ENCODE results near the gene CTTNBP2. TPM values are rescaled to one million over a fixed set of nuclear protein-coding genes. Genes with fewer than 3 reads are reported as not detected.

The CTTNBP2 gene
- polyA plus RNA-seq, 1 of the 3 experiments (the other 2 are of a cell fraction): not detected

DNA sequence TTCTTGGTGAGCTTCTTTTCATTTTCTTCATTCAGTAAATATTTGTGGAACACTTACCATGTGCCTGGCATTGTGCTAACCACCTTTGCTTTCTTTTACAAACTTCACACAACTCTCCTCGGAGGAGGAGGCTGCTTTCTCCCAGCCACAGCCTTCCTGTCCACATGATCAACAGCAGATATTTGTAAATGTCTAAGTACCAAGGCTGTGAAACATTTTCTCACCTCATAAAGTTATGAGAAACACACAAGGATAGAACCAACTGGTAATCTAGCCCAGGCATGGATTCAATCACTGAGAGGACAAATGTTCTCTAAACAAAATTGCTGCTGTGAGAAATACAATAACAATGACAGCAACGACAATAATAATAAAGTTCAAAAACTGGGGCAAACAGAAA, 3.9 kb downstream of the CTTNBP2 start (continued):
- TF ChIP-seq, protein P1, sequence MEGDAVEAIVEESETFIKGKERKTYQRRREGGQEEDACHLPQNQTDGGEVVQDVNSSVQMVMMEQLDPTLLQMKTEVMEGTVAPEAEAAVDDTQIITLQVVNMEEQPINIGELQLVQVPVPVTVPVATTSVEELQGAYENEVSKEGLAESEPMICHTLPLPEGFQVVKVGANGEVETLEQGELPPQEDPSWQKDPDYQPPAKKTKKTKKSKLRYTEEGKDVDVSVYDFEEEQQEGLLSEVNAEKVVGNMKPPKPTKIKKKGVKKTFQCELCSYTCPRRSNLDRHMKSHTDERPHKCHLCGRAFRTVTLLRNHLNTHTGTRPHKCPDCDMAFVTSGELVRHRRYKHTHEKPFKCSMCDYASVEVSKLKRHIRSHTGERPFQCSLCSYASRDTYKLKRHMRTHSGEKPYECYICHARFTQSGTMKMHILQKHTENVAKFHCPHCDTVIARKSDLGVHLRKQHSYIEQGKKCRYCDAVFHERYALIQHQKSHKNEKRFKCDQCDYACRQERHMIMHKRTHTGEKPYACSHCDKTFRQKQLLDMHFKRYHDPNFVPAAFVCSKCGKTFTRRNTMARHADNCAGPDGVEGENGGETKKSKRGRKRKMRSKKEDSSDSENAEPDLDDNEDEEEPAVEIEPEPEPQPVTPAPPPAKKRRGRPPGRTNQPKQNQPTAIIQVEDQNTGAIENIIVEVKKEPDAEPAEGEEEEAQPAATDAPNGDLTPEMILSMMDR (IDR thresholded peaks at IDR 0.05): no peak
- TF ChIP-seq RXRA (IDR thresholded peaks at IDR 0.05; ENCODE audit: borderline replicate concordance, low read depth): no peak
- TF ChIP-seq TAF1 (IDR thresholded peaks at IDR 0.05; ENCODE audit: borderline replicate concordance, low read depth, low read length): no peak
- TF ChIP-seq RFX5 (IDR thresholded peaks at IDR 0.05; ENCODE audit: low read length): no peak
- no peak for TF ChIP-seq GABPA (IDR thresholded peaks at IDR 0.05; ENCODE audit: low read depth)

DNA sequence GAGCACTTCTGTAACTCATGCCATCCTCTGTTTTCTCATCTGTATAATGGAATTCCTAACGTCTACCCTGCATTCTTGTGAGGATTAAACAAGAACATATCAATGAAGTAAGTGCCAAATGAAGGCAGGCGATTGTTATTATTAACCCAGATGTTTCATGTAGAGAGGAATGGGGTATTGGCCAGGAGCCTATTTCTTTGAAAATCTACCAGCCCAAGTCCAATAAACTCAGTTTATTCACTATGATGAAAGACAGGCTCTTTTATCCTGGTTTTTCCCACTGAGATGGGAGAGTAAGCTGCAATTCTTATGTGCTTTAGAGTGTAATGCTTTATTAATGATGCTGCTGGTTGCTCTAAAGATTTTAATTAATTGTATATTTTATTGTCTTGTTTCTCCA, 9.6 kb downstream of the CTTNBP2 start:
- Histone ChIP-seq H4K20me1 (ENCODE audit: insufficient read depth) (no peaks in the 10 kb centered on the region), H3F3A (replicated peaks; ENCODE audit: insufficient read depth) (no peaks in the 10 kb centered on the region), H3K4me3 (ENCODE audit: low read depth in 2 of 2, low read length in 1 of 2) (no peak overlapping the region), H3K9me2 (no peaks in the 10 kb centered on the region), H3K27ac (ENCODE audit: low read depth in 2 of 2, low read length in 1 of 2) (no peak overlapping the region), H3K27me3 (ENCODE audit: insufficient read depth) (peaks cover 26% of the 10 kb centered on the region), H3K9me3 (no peaks in the 10 kb centered on the region), H2AFZ (ENCODE audit: low read depth) (no peak overlapping the region), H3K9ac (no peak overlapping the region), H3K4me1 (ENCODE audit: control insufficient read depth in 1 of 2, insufficient read depth in 2 of 2, low read depth in 1 of 2, low read length in 1 of 2) (no peaks in the 10 kb centered on the region), H3K4me2 (no peak overlapping the region), H3K36me3 (replicated peaks in 1 of 2; ENCODE audit: control insufficient read depth in 1 of 2, insufficient read depth in 2 of 2, low read length in 1 of 2) (no peaks in the 10 kb centered on the region), H3K79me2 (ENCODE audit: insufficient read depth) (no peaks in the 10 kb centered on the region)
- no peak for DNase-seq
- CTCF ChIA-PET: interaction anchor here (0.6 kb wide), 1 partner anchor 11 kb away, joined by 3 read pairs; no protein-coding TSS in a partner anchor
- POLR2A ChIA-PET: no interaction called here
- TF ChIP-seq, protein P2, sequence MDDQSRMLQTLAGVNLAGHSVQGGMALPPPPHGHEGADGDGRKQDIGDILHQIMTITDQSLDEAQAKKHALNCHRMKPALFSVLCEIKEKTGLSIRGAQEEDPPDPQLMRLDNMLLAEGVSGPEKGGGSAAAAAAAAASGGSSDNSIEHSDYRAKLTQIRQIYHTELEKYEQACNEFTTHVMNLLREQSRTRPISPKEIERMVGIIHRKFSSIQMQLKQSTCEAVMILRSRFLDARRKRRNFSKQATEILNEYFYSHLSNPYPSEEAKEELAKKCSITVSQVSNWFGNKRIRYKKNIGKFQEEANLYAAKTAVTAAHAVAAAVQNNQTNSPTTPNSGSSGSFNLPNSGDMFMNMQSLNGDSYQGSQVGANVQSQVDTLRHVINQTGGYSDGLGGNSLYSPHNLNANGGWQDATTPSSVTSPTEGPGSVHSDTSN (IDR thresholded peaks at IDR 0.05): no peak
- no peak for TF ChIP-seq NRF1 (IDR thresholded peaks at IDR 0.05; ENCODE audit: low read depth, low read length)
- no peak for TF ChIP-seq FOXM1 (IDR thresholded peaks at IDR 0.05; ENCODE audit: low read depth)
- TF ChIP-seq NFIC (IDR thresholded peaks at IDR 0.05; ENCODE audit: borderline replicate concordance): no peak
- no peak for TF ChIP-seq RXRA (IDR thresholded peaks at IDR 0.05; ENCODE audit: borderline replicate concordance, low read depth)
- no peak for TF ChIP-seq RFX5 (IDR thresholded peaks at IDR 0.05; ENCODE audit: low read length)
- TF ChIP-seq FOXJ3 (CRISPR knock-in tag; IDR thresholded peaks at IDR 0.05): no peak
- TF ChIP-seq, protein P3, sequence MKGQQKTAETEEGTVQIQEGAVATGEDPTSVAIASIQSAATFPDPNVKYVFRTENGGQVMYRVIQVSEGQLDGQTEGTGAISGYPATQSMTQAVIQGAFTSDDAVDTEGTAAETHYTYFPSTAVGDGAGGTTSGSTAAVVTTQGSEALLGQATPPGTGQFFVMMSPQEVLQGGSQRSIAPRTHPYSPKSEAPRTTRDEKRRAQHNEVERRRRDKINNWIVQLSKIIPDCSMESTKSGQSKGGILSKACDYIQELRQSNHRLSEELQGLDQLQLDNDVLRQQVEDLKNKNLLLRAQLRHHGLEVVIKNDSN (IDR thresholded peaks at IDR 0.05; ENCODE audit: borderline replicate concordance, low read depth): no peak
- TF ChIP-seq TEAD4 (IDR thresholded peaks at IDR 0.05; ENCODE audit: borderline replicate concordance, insufficient read depth): no peak
- TF ChIP-seq GABPA (IDR thresholded peaks at IDR 0.05; ENCODE audit: low read depth): no peak
- no peak for TF ChIP-seq ELF1 (IDR thresholded peaks at IDR 0.05)
- no peak for TF ChIP-seq RCOR1 (IDR thresholded peaks at IDR 0.05; ENCODE audit: low read length)
- no peak for TF ChIP-seq SIN3A (IDR thresholded peaks at IDR 0.05; ENCODE audit: borderline replicate concordance, low read depth, low read length)
- no peak for TF ChIP-seq GATA2 (CRISPR knock-in tag; IDR thresholded peaks at IDR 0.05)
- TF ChIP-seq, protein P4, sequence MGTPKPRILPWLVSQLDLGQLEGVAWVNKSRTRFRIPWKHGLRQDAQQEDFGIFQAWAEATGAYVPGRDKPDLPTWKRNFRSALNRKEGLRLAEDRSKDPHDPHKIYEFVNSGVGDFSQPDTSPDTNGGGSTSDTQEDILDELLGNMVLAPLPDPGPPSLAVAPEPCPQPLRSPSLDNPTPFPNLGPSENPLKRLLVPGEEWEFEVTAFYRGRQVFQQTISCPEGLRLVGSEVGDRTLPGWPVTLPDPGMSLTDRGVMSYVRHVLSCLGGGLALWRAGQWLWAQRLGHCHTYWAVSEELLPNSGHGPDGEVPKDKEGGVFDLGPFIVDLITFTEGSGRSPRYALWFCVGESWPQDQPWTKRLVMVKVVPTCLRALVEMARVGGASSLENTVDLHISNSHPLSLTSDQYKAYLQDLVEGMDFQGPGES (IDR thresholded peaks at IDR 0.05; ENCODE audit: low read depth, low read length): no peak
- no peak for TF ChIP-seq SMC3 (IDR thresholded peaks at IDR 0.05; ENCODE audit: low read depth, low read length)
- TF ChIP-seq TAF1 (IDR thresholded peaks at IDR 0.05; ENCODE audit: borderline replicate concordance, low read depth, low read length): no peak
- TF ChIP-seq CHD2 (IDR thresholded peaks at IDR 0.05; ENCODE audit: low read length, partially characterized antibody): no peak
- no peak for TF ChIP-seq RAD21 (IDR thresholded peaks at IDR 0.05; ENCODE audit: low read length)
- WGBS (ENCODE audit: low lambda C conversion rate): 0% methylated on average over 2 of the region's 2 CpGs
